Thyroid gland (tissue), 4 donors: Measurements from ENCODE around the gene RPL36A. TPM values are rescaled to one million over a fixed set of nuclear protein-coding genes. Genes with fewer than 3 reads are reported as not detected.

Source experiments
- DNase-seq, 2 donors: peaks; one replicate each; pipeline ENCODE4 v3.0.0-alpha.2; 2019
- H3K27ac ChIP-seq, 3 donors: fragments of 200-600 bp; sonication (generic); 1 replicate in 2 of 3; 2 replicates in 1 of 3; pipeline ENCODE4 v1.5.1; 2016 to 2019; ENCODE audit warnings: mild to moderate bottlenecking in 1 of 3, moderate library complexity in 1 of 3
- H3K27me3 ChIP-seq: fragments of 200-600 bp; sonication (generic); one replicate; pipeline ENCODE4 v1.5.1; 2019
- H3K36me3 ChIP-seq, 2 donors: fragments of 200-600 bp; sonication (generic); one replicate each; pipeline ENCODE4 v1.5.1; 2016 to 2019
- H3K4me1 ChIP-seq, 2 donors: fragments of 200-600 bp; sonication (generic); one replicate each; pipeline ENCODE4 v1.5.1; 2017 to 2019
- H3K4me3 ChIP-seq, 3 donors: fragments of 200-600 bp; sonication (generic); replicated peaks in 1 of 3; 1 replicate in 2 of 3; 2 replicates in 1 of 3; pipeline ENCODE4 v1.5.1; 2016; ENCODE audit warnings: mild to moderate bottlenecking in 1 of 3
- H3K9me3 ChIP-seq: fragments of 200-600 bp; sonication (generic); one replicate; pipeline ENCODE4 v1.5.1; 2017
- POLR2A ChIP-seq, 2 donors: fragments of 450-650 bp; IDR thresholded peaks; one replicate each; pipeline ENCODE4 v1.6.1; 2017; ENCODE audit warnings: antibody characterized with exemption in 2 of 2, mild to moderate bottlenecking in 2 of 2, moderate library complexity in 1 of 2
- WGBS, 2 donors: methylation state at CpG; one replicate each; pipeline ENCODE4 v1.1.5; 2017; 5-methylcytosine and 5-hydroxymethylcytosine counted together
- intact Hi-C: fragments of 100-400 bp; cut with DNase I; formaldehyde crosslinking; loops from one replicate; pipeline ENCODE4 v1.15.1; 2023
- total RNA-seq, 4 donors: library from RNA; depleted of rRNA; stranded (reverse); fragments of >200 nt; gene quantifications; one replicate each; pipeline ENCODE4 v1.2.3, GENCODE V29; 2016
- TF ChIP-seq, protein P1 (sequence below), 6 experiments: fragments of 200-600 bp in 3 of 6; fragments of 450-650 bp in 3 of 6; sonication (generic) in 3 of 6; IDR thresholded peaks; one replicate each; pipeline ENCODE4 v1.5.1; 2016 to 2019; ENCODE audit warnings: antibody characterized with exemption in 6 of 6, mild to moderate bottlenecking in 2 of 6, inconsistent platforms in 1 of 6, moderate library complexity in 1 of 6

The RPL36A gene
- total RNA-seq, 4 donors from 2014 or later, result 258 to 2,076 (median 1,246) TPM

DNA sequence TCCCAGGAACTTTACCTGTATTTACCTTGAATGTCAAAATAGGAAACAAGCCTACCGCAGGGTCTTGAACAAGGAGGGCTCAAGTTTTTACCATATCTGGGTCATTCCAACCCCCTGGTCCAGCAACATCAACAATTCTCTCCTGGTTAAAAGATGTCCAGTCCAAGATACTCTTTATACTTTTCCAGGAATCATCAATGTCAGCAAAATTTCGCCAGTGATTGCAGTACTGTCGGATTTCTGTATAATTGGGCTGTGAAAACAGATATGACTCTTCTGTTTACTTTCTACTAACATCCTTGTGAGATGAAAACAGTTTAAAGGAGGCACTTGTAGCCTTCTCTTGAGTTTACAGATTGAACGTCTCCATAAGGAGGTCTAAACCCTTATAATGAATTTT, 7.9 kb downstream of the RPL36A start:
- Histone ChIP-seq H3K27me3 (no peaks in the 10 kb centered on the region), H3K9me3 (no peaks in the 10 kb centered on the region), H3K4me3 (no peak overlapping the region), H3K36me3 (no peaks in the 10 kb centered on the region), H3K27ac (no peak overlapping the region), H3K4me1 (no peaks in the 10 kb centered on the region)
- WGBS, 2 donors, result 90 to 97% methylated on average over 4 of the region's 4 CpGs
- intact Hi-C loops, result no loop called here
- no peak for DNase-seq
- TF ChIP-seq POLR2A (IDR thresholded peaks at IDR 0.05), result no peak
- TF ChIP-seq, protein P1, sequence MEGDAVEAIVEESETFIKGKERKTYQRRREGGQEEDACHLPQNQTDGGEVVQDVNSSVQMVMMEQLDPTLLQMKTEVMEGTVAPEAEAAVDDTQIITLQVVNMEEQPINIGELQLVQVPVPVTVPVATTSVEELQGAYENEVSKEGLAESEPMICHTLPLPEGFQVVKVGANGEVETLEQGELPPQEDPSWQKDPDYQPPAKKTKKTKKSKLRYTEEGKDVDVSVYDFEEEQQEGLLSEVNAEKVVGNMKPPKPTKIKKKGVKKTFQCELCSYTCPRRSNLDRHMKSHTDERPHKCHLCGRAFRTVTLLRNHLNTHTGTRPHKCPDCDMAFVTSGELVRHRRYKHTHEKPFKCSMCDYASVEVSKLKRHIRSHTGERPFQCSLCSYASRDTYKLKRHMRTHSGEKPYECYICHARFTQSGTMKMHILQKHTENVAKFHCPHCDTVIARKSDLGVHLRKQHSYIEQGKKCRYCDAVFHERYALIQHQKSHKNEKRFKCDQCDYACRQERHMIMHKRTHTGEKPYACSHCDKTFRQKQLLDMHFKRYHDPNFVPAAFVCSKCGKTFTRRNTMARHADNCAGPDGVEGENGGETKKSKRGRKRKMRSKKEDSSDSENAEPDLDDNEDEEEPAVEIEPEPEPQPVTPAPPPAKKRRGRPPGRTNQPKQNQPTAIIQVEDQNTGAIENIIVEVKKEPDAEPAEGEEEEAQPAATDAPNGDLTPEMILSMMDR (IDR thresholded peaks at IDR 0.05), result no peak

DNA sequence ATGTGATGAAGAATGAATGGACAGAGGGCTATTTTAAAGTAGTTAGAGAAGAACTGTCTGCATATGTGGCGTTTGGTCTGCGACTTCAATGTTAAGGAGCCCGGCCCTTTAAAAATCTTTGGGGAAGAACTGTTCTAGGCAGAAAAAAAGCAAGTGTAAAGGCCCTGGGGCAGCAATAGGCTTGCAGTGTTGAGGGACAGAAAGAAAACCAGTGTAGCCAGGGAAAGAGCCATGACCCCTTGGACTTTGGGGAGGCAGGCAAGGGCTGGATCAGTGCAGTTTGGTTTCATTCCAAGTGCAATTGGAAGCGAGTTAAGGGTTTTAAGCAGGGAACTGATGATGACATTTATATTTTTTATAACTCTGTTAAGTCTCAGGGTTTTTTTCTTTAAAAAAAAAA, 9.0 kb downstream of the RPL36A start:
- Histone ChIP-seq H3K27me3 (no peaks in the 10 kb centered on the region), H3K4me1 (no peaks in the 10 kb centered on the region), H3K27ac (no peak overlapping the region), H3K36me3 (no peaks in the 10 kb centered on the region), H3K9me3 (no peaks in the 10 kb centered on the region), H3K4me3 (no peak overlapping the region)
- intact Hi-C loops, result no loop called here
- no peak for TF ChIP-seq POLR2A (IDR thresholded peaks at IDR 0.05)
- 95 to 96% methylated on average over 4 of the region's 4 CpGs for WGBS, 2 donors
- DNase-seq, result no peak

DNA sequence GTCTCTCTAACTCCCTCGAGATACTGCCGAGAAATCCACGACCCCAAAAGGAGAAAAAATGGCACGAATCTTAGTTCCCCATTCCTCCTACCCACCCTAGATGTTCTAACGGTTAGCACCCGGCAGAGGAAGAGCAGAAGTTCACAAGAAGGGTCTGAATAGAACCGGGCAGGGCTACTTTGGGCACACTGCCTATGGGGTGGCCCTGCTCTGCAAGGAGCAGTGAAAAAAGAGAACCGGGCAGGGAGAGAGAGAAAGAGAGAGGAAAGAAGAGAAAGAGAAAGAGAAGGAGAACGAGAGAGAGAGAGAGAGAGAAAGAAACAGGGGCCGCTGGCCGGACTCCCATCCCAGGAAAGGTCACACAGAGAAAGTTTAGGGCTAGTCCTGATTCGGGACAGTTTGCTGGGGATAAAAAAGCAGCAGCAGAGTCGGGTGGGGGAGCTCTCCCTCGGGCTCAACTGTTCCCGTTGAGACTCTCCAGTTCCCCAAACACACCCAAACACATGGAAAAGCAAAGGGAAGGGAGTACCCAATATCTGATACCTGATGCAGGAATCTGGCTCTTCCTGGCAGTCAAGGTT, 16.4 kb downstream of the RPL36A start:
- DNase-seq, result no peak
- Histone ChIP-seq H3K4me1 (peaks cover 0 to 9% of the 10 kb centered on the region in 2 donors), H3K9me3 (no peaks in the 10 kb centered on the region), H3K4me3 (peak overlapping the region in 2 of 3 donors; percentile 34 to 62), H3K36me3 (peaks cover 0 to under 1% of the 10 kb centered on the region in 2 donors), H3K27ac (peak overlapping the region; percentile 66 to 81 (median 72)), H3K27me3 (no peaks in the 10 kb centered on the region)
- TF ChIP-seq POLR2A (IDR thresholded peaks at IDR 0.05), result no peak
- TF ChIP-seq, protein P1 (IDR thresholded peaks at IDR 0.05), result no peak
- WGBS, 2 donors, result 0 to 1% methylated on average over 15 of the region's 15 CpGs
- intact Hi-C loops, result no loop called here

DNA sequence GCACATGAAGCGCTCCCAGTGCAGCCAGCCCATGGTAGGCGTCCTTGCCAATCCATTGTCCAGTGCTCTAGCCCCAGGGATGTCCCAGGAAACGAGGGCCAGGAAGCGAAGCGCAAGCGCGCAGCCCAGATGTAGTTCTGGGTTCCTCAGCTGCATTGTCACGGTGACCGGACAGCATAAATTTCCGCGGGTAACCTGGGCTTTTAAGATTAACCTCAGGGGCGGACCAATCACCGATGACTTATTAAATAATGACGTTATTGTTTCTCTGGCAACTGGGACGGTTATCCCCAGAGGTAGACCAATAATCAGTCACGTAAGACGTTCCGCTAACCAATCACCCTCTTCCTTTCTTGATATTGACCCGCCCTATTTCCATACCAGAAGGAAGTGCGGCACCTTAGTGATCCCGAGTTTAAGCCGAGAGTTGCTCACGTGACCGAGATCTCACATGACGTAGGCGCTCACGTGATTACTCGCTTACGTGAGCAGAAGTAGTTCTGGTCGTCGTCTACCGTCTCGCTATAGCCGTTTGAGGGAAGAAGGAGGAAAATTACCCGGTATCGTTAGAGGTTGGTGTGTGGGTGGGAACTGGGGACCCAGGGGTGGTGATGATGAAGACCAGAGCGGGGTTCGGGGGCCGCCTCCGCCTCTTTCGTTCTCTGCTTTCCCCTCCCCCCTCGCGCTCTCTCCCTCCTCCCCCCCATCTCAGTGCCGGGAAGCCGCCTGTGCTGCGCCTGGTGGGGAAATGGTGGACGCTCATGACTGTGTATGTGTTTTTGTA, 17.1 kb downstream of the RPL36A start, which contains the start of the genes GLA and HNRNPH2:
GLA (minus strand) TSS at position 178 of the 784 bp plus-strand sequence; CDS start at position 156, 22 bp downstream.
HNRNPH2 (plus strand) TSS at position 475 of the 784 bp plus-strand sequence. CDS start 3,767 bp downstream, outside the sequence.
- Histone ChIP-seq H3K9me3 (no peaks in the 10 kb centered on the region), H3K4me3 (peak within 1 kb of the TSS in 2 of 3 donors; percentile 34 to 62), H3K27me3 (no peaks in the 10 kb centered on the region), H3K27ac (peak within 1 kb of the TSS; percentile 81 to 93 (median 90)), H3K36me3 (peaks cover 0 to 3% of the 10 kb centered on the region in 2 donors), H3K4me1 (peaks cover 0 to 9% of the 10 kb centered on the region in 2 donors)
- intact Hi-C loops, result no loop called here
- WGBS, 2 donors, result 0 to 1% methylated on average over 10 to 27 of the region's 47 CpGs
- TF ChIP-seq, protein P1 (IDR thresholded peaks at IDR 0.05), result peak in 1 of 6 experiments; percentile 24
- peak; percentile 12 to 82 for TF ChIP-seq POLR2A (IDR thresholded peaks at IDR 0.05)
- peak; percentile 86 to 90 for DNase-seq

DNA sequence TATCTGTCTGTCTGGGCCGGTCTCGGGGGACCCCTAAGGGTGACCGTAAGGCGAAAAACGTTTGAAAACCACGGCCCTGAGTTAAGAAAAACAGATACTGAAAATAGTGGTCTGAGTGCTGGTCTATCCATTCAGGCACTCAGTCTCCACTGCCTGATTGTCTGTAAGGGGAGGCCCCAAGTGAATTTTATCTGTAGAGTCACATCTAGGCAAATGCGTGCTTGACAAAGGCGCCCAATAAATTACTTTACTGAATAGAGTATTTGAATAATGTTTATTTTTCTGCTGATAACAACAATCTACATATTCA, 17.7 kb downstream of the RPL36A start:
- no peaks in the 10 kb centered on the region for H3K27me3 ChIP-seq
- TF ChIP-seq, protein P1 (IDR thresholded peaks at IDR 0.05), result peak in 1 of 6 experiments; percentile 23
- TF ChIP-seq POLR2A (IDR thresholded peaks at IDR 0.05), result no peak
- peaks cover 0 to 9% of the 10 kb centered on the region in 2 donors for H3K4me1 ChIP-seq
- DNase-seq, result no peak
- H3K4me3 ChIP-seq, result peak overlapping the region in 2 of 3 donors; percentile 32 to 40
- intact Hi-C loops, result no loop called here
- peaks cover 0 to 3% of the 10 kb centered on the region in 2 donors for H3K36me3 ChIP-seq
- H3K9me3 ChIP-seq, result no peaks in the 10 kb centered on the region
- H3K27ac ChIP-seq, result peak overlapping the region; percentile 81 to 93 (median 90)
- 0% methylated on average over 8 of the region's 8 CpGs for WGBS, 2 donors
